NCI-H524 (cell line): ENCODE results near the gene CYP1B1.

Experiments
- DNase-seq, 2 experiments: peaks; one replicate each; lab custom pipeline; 2025; lab: John Stamatoyannopoulos, UW

Gene CYP1B1

DNA sequence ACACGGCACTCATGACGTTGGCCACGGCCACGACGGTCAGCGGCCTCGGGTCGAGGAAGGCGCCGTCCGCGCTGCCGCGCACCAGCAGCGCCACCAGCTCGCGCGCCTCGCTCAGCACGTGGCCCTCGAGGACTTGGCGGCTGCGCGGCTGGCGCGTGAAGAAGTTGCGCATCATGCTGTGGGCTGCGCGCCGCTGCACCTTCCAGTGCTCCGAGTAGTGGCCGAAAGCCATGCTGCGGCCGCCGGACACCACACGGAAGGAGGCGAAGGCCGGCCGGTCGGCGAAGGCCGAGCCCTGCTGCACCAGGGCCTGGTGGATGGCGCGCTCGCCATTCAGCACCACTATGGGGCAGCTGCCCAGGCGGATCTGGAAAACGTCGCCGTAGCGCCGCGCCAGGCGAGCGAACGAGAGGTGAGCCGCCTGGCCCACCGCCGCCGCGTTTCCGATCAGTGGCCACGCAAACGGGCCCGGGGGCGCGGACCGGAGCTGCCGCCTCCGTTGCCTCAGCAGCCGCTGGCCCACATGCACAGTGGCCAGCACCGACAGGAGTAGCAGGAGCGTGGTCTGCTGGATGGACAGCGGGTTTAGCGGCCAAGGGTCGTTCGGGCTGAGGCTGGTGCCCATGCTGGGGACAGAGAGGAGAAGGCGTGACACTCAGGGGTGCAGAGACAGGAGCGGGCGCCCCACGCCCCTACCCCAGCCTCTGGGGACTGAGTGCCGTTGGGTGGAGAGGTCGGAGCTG, 1.0 kb downstream of the CYP1B1 start:
- DNase-seq = peak; percentile 39 to 53

DNA sequence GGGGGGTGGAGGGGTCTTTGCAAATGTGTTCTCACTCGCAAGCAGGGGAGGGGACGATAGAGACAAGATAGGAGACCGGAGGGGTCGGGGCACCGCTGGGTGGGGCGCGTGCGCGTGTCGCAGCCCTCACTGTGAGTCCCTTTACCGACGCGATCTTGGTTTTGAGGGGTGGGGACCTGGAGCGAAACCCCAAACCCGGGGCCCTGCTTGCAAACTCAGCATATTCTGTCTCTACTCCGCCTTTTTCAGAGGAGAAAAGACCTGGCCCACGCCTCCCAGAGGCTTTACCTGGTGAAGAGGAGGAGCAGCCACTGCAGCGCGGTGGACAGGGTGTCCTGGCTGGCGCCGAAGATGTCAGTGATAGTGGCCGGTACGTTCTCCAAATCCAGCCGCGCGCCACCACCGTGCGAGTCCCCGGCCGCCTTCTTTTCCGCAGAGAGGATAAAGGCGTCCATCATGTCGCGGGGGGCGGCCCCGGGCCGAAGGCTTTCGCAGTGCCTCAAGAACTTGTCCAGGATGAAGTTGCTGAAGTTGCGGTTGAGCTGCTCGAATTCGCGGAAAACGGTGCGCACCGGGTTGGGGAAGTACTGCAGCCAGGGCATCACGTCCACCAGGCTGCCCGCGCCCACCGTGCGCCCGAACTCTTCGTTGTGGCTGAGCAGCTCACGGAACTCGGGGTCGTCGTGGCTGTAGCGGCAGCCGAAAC, 1.7 kb downstream of the CYP1B1 start:
- peak in 1 of 2 experiments; percentile 22 for DNase-seq

DNA sequence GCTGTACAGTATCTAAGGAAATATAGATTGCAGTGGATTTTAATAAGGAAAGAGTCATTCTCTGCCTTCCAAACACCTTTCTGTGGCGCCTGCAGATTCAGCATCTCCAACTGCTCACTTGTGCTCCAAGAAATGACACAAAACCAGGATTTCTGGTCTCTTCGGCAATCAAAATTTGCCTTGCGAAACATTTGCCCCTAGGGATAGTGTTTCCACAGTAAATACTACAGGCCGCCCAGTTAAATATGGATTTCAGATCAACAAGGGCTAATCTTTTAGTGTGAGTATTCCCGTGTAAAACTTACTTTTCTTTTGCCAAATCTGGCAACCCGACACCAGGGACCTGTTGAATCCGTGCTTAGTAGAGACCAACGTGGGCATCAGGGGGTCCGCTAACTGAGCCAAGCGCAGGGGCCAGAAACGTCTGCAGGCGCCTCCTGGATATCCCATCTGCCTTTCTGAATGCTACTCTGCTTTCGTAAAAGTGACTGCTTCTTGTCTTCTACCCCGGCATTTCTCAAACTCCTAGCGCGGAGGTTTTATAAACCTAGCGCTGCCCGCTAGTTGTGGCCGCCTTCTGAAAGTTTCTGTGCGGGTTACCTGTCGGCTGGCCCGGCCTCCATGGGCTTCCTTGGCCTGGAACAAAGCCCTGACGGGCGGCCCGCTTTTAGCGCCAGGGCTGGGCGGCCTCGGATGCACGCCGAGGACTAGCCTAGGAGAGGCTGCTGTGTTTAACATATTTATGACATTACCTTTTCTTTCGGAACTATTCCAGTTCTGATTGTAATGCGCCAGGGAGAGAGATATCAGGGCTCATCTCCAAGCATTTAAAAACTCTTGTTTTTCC, 2.5 kb downstream of the CYP1B1 start:
- DNase-seq = no peak

DNA sequence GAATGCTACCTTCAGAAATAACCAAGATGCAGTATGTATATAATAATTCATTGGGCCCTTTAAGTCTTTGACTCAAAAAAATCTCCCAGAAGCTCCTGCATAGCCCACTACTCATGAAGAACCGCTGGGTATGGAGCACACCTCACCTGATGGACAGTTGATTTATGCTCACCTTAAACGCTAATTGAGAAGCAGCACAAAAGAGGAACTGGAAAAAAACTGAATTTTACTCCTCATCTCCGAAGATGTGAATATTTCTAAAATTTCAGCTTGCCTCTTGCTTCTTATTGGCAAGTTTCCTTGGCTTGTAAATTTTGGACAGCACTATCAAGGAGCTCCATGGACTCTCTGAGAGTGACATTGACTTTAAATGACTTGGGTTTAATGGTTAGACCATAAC, 5.5 kb downstream of the CYP1B1 start:
- no peak for DNase-seq

DNA sequence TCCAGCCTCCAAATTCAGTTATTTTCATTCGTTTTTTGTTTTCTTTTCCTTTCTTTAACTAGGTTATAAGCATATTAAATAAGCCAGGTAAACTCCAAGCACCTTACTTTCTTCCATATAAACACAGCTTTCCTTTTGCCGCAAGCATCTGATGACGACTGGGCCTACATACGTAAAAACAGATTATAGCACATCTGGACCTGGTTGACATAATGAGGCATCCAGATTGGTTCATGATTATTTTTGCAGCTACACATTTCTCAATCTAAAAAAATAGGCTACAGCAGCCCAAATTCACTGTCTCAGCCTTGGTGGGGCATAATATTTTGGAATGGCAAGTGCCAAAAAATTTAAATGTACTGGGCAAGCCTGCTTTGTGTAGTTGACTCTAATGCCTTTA, 7.7 kb downstream of the CYP1B1 start:
- no peak for DNase-seq

DNA sequence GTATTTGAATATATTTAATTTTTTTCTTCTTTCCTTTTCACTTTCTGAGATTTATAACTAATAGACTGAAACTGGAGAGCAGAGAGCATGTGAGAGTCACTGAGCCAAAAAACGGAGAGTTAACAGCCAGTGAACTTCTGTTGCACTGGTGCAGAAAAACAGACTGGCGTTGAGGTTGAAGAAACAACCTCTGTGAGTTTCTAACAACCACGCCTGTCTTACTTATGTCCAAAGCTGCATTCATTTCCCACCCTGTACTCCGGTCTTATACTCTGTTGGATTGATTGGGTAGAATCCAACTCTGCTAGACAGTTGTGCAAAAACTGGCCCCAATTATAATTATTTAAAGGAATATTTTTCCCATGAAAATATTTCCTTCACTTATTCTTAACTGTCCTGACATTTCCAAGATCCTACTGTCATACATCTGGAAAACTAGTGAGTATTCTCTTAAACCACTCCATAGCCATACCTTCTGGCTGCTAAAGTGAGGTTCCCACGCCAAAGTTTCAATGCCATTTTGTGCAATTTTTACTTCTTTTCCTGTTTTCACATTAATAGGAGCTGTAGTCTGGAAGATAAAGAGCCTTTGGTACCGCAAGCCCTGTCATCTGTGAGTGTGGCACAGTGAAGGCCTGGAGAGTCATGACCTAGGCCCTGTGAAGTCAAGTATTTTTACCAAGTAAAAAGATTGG, 9.4 kb downstream of the CYP1B1 start:
- no peak for DNase-seq

DNA sequence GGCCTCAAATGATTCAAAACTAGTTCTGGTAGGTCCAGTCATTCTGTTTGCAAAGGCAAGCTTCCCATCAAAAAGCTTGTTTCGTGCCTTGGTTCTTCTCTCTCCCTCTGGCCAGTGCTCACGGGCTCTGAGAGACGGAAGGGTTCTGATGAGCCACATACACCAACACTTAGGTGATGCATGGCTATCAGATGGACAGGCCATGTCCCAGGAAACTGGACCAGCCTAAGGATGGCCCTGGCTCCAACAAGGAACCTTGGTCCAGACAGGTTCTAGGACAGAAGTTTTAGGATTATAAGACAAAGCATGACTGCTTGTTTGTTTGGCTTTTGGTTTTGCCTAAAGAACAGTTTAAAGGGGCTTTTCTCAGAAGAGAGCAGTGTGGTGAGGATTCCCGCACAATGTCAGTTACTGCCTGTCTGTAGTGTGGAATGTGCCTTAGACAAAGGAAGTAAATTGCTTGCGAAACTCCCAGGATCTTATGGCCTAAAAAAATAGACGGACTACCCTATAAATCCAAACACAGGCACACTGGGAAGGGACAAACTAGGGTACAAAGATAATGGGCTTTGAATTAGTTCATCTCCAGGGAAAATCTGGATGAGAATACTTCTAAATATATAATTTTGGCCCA, 10.3 kb downstream of the CYP1B1 start:
- no peak for DNase-seq

DNA sequence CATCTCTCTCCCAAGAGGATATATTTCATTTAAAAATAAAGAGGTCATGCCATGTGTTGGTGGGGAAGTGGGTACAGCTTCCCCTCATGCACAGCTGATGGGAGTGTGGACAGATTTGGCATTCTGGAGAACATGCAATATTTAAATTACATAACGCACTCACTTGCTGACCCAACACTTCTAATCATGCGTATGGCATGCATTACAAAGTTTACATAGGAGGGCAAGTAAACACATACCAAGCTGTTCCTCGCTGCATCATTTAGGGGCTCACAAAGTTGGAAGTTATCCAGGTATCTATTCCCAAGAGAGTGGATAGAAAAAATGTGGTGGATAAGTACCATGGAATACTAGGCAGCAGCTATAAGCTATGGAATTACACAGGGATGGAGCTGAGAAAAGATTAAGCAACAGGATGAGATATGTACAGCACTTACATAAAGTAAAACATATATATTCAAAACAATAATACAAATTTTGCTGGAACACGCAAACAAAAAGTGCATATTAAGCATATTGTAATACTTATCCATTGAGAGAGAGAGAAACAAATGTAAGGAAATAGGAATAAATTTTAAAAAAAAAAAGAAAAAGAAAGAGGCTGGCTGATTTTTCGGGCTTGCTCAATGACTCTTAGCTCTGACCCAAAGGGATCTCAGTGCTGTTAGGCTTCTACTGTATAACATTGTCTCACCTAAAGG, 11.0 kb downstream of the CYP1B1 start:
- DNase-seq = no peak

DNA sequence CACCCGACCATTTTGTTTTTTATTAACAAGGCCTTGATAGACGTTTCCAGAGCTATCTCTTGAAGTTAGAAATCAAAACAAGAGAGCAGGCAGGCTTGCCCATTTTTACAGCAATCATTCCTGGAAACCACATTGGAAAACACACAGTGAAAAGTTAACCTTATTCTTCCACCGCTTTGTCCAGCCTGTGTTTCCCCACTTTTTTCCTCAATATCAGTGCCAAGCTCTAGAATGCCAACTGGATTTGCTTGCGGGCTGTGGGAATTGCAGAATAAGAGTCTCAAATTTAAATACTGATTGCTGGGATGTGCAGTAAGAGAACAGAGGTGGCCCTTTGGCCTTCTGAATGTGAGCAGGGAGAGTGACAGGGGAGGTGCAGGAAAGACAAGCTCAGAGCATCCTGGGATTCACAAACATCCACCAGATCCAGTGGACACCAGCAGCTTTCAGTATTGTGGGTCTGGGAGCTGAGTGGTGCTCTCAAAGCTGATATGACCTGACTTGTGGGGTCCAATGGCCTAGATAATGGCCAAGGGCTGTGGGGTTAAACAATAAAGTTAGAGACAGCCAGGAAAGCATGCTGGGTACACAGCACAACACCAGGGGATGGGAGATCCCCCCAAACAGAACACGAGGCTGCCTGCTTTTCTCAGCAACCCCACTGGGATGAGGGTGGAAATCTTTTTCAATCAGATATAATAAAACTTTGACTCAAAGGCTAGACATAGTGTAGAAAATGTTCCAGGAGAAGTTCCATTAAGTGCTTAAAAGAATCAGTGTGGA, 15.5 kb downstream of the CYP1B1 start:
- no peak for DNase-seq

DNA sequence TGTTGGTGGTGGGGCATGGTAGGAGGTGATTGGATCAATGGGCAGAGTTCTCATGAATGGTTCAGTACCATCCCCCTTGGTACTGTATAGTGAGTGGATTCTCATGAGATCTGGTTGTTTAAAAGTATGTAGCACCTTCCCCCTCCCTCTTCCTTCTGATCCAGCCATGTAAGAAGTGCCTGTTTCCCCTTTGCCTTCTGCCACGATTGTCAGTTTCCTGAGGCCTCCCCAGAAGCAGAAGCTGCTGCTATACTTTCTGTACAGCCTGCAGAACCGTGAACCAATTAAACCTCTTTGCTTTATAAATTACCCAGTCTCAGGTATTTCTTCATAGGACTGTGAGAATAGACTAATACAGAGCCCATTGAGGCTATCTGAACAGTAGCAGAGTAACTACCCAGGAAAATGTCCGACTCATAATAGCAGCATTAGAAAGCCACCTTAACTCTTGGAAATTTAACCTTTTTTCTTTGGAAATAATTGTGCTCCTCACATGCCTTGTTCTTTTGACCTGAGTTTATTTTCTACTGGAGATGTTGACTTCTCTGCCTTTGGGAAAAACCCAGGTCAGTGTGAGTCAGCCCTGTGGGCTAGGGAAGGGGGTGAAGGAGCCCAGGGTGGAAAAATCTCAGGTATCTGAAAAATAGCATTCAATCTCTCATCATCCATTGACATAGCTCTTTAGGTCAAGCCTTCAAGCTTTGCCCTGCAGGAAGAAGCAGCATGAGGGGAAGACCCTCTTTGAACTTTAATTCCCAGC, 18.1 kb downstream of the CYP1B1 start:
- no peak for DNase-seq

DNA sequence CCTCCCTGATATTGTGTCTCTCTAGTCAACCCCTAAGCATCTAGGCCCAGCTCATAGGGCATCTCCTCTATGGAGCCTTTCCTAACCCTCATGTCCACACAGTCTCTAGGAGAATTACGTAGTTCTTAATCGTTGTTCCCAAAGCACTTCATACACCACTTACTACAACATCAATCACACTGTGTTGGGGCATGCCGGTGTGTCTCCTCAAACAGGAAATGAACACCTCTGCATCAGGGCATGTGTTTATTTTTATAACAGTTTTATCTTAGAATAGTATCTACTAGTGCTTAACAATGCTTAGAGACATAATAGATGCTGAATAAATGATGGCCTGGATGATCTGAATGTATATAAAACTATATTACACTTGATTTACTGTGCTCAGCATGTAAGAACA, 19.7 kb downstream of the CYP1B1 start:
- DNase-seq = no peak

DNA sequence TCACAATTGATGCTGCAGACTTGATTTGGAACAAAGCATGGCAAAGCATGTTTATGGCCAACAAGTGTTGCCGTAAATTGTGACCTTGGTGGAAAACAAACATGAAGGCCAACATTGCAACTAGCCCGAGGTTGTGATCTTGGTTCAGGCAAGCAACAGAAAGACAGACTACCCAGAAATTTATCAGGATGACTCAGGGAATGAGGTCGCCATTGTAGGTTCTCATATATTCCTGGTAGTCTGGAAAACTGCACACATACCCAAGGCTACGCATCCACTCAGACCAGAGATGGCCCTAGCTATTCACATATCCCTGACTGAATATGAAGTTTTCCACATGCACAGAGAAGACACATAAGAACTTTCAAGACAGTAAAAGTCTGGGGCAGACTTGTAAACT, 30.1 kb downstream of the CYP1B1 start:
- no peak for DNase-seq

DNA sequence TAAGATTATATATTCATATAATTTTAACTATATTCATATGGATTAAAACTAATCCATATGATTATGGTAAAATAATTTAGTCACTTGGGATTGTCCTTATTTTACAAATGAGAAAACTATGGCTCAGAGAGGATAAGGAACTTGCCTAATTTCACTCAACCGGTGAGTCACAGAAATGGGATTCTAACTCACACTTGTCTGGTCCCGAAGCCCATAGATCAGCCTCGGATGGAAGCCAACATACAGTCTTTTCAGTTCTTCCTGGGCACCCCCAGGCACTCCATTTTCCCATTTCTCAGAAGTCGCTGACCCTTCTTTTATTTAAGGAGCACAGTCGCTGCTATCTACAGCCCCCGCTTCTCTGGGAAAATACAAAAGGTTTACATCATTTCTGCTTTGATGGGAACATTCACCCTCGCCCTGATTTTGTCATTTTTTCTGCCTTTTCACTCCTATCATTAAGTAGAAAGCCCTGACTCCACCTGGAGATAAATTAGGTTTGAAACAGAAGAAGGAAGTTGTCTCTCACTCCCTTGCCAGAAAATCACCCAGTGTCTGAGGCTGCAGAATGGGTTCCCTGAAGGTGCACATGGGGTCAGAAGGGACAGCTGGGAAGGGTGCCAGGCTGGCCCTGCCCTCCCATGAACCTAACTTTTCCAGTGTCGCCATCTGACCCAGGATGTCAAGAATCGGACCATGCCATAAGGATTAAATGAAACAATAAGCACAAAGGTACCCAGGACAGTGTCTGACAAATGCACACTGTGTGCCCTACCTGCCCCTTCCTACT, 36.6 kb downstream of the CYP1B1 start:
- no peak for DNase-seq

DNA sequence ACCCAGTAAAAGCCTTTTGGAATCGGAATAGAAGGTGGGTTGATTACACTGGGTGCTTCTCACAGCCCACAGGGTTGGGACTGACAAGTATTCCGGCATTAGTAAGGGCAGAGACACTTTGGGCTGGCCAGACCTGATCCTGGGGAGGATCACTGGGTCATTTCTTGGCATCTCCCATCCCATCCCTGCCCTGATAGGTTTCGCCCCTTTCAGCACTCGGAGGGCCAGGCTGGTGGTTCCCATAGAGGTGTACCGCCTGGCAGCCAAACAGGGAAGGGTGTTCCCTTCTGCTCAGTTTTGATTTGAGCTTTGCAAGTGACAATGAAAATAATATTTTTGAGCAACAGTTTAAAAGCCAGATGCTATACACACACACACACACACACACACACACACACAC, 37.3 kb downstream of the CYP1B1 start:
- DNase-seq = no peak

DNA sequence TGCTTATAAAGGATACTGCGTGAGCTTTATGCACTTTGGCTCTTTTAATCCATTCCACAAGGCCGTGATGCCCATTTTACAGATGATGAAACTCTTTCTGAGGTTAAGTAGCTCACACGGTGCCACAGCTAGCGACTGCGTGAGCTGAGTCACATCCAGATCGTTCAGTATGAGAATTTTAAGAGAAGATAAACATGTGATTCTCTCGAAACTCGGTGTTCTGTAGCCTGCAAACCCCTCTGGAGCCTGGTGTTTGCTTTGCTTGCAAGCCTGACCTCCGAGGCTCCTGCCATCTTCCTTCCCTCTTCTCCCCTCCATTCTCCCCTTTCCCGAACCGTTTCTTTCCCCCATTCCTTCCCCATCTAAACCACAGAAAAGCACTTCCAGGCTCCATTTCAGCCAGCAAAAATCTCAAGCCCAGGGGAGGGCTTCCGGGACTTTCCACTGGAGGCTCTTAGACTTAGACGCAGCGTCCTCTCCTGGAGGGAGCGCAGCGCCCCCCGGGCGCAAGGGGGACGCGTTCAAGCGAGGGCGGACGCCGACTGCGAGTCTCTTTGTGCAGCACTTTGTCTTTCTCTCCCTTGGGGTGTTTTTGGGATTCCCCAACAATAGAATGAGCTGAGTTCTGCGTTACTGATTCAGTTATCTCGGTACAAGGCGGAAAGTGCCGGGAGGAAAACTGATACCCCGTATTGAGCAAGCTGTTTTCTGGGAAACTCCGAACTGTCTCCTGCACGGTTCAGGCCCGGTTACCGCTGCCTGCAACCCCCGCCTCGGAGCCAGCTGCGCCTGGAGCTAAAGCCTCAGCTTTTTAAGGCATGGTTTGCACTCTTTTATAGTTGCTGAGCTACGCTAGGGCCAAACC, 38.0 kb downstream of the CYP1B1 start:
- peak; percentile 36 to 61 for DNase-seq

DNA sequence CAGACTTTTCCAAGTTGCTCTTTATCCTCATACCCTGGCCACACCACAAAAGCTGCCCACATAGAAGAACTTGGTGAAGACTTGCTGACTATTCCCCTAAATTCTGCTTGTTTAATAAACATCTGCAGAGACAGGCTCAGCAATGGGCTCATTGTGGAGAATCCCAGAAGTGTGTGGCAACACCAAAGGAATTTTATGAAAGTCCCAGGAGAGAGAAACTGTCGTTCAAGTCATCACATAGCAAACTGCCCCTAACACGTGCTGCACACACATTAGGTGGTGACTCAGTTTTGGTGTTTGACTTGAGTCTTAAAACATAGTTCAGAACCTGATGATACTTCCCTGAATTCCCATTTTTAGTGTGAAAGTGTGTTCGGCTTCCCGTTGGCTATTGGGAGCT, 38.6 kb downstream of the CYP1B1 start:
- DNase-seq = no peak

DNA sequence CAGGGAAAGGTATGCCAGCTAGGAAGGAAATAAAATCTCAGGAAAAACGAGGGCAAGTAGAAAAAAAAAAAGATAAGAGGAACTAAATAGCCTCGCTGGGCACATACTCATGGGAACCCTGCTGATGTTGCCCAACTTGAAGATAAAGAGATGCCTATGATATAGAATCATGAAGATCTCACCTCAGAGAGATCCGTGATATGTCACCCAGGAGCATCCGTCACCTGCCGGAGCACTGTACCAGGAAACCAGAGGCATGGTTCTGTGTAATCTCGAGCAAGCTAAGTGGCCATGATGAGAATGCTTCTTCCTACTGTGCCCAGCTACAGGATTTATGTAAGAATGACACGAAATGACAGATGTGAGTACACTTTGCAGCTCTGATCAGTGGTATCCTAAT, 40.0 kb downstream of the CYP1B1 start:
- no peak for DNase-seq

DNA sequence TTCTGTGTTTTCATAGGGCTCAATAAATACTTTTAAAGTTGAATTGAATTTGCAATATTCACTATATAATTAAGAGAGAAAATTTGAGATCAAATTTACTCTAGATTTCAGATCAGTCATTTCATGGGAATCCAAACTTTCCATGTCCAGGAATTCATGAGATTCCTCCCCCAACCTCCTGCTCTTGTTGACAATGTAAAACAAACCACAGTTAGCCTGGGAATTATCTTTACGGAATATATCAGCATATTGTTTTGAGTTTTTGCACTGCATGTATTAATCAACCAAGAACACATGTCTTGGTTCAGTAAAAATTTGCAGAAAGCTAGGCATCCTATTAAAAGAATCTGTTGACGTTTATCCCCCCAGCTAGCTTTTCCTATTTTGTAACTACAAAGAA, 42.3 kb downstream of the CYP1B1 start:
- no peak for DNase-seq
